Stimulated activated CD8-positive, alpha-beta memory T cell treated with anti-CD3 and anti-CD28 coated beads, Interleukin-12 subunit alpha, Interleukin-12 subunit beta, amount 100 ng/mL, for 4 hours (primary cell): ENCODE results near the gene HDC.

Source experiments
- DNase-seq: peaks from one replicate; pipeline ENCODE4 v3.0.0-alpha.2; 2020; ENCODE audit warnings: low read depth

The HDC gene

DNA sequence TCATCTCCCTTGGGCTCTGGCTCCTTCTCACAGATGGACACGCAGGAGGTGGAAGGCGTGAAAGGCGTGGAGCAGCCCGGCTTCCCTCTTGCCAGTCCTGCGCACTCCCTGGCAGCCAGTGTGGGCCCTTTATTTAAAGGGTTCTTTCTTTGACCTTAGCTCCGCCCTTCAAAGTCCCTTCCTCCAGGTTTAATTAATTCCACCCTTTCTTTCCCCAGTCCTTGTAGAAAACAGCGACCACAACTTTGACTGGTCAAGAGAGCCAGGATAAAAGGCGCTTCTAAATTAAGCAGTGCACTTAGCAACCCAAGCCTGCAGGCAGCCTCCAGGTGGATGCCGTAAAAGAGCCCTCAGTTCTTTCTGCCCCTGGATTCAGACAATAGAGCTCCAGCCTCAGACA lies at the start of gene HDC:
Gene HDC, minus strand, starts transcription at position 107 of the 400 bp plus-strand sequence. Its CDS starts 103 bp downstream, at position 4.
- DNase-seq = no peak

GRCh38 chr15:50312636-50313035 lies 47.1 kb upstream of the HDC start:
- no peak for DNase-seq

DNA sequence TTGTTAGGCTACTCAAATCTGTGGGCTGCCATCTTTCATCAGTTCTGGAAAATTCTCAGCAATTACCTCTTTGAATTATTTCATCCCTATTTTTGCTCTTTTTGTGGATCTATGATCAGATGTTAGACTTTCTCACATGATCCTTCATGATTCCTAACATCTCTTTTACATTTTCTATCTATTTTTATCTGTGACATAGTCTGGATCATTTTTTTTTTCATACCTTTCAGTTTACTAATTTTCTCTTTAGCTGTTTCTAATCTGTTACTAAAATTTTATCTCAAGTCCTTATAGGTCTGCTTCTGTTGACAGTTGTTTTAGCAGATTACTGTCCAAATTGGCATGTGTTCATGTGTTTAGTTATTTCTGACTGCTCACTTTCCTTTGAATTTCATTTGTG lies 42.3 kb upstream of the HDC start:
- no peak for DNase-seq

DNA sequence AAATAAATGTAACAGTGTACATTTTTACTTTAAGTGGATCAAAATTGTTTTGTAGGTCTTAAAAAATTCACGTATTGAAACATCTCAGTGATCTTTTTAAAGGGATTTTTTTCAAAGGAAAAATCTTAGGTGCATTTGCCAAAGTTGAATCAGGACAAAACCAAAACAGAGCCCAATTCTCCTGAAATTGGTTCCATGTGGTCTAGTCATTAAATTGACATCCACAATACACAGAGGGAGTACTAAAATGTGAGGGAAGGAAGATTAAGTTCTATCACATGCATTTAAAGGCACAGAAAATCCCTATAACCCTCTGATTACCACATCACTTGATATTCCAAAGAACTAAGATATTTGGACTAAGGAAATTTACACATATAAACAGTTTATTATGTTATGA lies 39.3 kb upstream of the HDC start:
- DNase-seq = no peak

DNA sequence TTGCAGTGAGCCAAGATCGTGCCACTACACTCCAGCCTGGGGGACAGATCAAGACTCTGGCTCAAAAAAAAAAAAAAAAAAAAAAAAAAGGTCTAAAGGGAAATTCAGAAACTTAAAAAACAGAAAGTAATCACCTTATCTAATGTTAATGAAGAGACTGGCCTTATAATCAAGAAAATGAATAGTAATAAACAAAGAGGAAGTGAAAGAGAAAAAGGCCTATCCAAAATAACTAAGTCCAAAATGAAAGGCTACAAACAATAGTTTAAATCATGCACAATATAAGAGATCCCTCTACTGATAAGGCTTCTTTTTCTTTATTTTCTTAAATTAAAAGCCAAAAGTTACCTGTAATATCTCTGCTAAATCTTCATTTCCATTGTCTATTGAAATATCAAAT lies 37.1 kb upstream of the HDC start:
- DNase-seq = no peak

GRCh38 chr15:50298340-50298739 lies 32.8 kb upstream of the HDC start:
- no peak for DNase-seq

GRCh38 chr15:50295966-50296365 lies 30.4 kb upstream of the HDC start:
- DNase-seq = no peak

DNA sequence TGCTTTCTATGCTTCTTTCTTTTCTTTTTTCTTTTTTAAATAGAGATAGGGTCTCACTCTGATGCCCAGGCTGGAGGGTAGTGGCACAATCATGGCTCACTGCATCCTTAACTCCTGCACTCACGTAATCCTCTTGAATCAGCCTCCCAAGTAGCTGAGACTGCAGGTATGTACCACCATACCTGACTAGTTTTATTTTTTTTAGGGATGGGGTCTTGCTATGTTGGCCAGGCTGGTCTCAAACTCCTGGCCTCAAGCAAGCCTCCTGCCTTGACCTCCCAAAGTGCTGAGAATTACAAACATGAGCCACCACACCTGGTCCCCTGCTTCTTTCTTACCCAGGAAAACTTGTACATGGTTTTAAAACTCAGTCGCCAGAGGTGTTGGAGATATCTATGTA lies 24.2 kb upstream of the HDC start:
- DNase-seq = no peak

GRCh38 chr15:50287324-50288116 lies 22.0 kb upstream of the HDC start:
- no peak for DNase-seq

DNA sequence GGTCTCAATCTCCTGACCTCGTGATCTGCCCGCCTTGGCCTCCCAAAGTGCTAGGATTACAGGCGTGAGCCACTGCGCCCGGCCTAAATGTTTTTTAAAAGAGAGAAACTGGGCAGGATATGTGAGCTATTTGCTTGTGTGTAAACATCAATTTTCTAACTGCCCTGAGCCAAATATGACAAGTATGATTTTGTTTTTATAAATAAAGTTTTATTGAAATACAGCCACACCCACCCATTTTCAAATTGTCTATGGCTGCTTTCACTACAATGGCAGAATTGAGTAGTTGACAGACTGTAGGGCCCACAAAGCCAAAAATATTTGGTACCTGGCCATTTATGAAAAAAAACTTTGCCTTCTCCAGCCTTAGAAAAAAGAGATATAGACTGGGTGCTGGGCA lies 15.9 kb upstream of the HDC start:
- no peak for DNase-seq

DNA sequence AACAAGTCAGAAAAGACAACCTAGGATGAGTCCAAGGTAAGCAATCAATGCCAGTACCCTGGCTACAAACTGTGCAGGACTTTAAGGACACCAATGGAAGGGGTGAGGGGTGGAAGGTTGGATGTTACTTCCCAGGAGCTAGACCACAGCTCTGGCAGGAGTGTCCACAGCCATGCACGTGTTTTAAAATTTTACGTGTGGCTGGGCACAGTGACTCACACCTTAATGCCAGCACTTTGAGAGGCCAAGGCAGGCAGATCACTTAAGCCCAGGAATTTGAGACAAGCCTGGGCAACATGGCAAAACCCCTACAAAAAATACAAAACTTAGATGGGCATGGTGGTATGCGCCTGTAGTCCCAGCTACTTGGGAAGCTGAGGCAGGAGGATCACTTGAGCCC lies 14.7 kb upstream of the HDC start:
- DNase-seq = no peak

- DNase-seq = no peak
These were observed 13.0 kb upstream of the HDC start for GRCh38 chr15:50278496-50278895.

DNA sequence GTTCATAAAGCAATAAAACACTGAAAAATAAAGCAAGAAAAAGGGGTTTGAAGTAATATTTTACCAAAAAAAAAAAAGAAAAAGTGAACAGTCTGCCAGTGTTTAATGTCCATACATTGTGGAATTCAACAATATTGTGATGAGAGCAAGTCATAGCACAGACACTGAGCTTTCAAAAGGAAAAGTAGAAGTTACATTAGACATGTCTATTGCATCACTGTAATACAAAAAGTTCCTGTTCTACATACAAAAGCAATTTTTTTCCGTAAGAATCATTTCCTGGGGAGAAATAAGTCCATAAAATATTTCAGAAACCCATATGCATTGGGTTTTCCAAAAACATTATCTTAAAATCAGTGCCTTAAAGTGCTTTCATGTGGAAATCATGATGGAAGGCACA lies 11.8 kb upstream of the HDC start:
- DNase-seq = no peak

GRCh38 chr15:50275908-50276307 lies 10.4 kb upstream of the HDC start:
- DNase-seq = no peak

GRCh38 chr15:50275091-50275490 lies 9.6 kb upstream of the HDC start:
- no peak for DNase-seq

DNA sequence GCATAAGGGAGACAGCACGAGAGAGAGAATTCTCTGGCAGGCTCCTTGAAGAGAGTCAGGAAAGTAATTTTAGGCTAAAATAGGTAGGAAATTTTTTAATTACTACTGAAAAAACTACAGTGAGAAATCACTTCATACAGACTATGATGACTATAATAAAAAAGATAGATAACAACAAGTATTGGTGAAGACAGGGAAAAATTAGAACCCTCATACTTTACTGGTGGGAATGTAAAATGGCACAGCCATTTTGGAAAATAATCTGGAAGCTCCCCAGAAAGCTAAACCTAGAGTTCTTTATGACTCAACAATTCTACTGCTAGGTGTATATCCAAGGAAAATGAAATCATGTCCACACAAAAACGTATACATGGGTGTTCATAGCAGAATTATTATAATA lies 2.1 kb upstream of the HDC start:
- no peak for DNase-seq

DNA sequence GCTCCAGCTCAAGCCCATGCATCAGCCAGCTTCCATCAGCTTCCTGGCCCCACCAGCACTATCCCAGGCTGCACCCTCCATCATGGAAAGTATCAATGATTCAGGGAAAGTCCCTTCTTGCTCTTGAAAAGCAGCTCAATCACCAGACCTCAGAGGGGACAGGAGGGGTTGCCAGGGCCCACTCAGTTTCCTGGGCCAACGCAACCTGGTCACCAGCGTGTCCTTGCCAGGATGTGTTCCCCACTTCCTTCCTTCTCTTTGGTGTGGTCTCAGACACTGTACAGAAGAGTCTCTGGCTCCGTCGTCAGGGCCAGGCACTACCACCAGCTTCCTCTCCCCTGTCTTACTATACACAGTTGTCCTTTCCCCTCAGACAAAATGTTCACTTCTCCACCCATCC lies 3.0 kb downstream of the HDC start:
- DNase-seq = peak; percentile 24

- no peak for DNase-seq
These were observed 3.5 kb downstream of the HDC start for GRCh38 chr15:50261981-50262380.

DNA sequence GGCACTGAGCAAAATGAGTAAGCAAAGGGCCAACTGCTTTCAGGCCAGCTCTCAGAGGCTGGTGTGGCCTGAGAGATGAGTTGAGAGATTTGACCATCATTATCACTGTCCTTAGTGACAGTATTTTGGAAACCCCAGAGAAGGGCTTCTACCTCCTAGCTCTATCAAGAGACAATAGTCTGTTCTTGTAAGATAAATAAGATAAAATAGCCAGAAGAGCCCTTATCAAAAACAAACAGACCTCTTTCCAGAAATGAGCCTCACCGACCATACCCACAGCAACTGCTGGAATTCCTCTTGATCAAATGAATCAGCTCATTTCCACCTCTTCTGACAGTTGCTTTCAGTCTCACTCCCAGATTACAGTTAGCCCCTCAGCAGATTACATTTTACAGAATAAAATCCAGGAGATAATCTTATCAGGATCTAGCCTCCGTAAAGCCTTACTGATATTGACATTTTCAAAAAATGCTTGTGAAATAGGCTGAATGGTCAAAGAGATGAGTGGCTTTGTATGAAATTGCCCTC lies 4.5 kb downstream of the HDC start:
- no peak for DNase-seq

DNA sequence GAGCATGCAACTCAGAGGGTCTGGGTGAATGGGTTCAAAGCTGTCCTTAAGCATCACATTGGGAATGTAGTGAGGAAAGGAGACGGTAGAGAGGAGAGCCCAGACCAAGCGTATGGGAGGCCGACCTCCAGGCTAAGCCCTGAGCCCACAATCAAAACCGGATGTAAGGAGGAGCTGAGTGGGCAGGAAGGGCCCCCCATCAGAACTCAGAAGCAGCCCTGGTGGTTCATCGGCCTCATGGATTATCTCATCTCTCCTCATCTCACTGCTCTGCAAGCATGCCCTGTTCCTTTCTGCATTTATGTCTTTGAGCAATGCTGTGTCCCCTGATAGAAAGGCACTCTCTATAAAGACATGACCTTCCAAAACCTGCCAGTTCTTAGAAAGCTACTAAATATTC lies 6.2 kb downstream of the HDC start:
- DNase-seq = no peak

- DNase-seq = no peak
These were observed 7.6 kb downstream of the HDC start for GRCh38 chr15:50257924-50258323.

- no peak for DNase-seq
These were observed 8.2 kb downstream of the HDC start for GRCh38 chr15:50257332-50257731.

GRCh38 chr15:50256188-50257041 lies 9.1 kb downstream of the HDC start:
- DNase-seq = no peak
